Measurements from ENCODE around the gene TFCP2L1.

Gene TFCP2L1

GRCh38 chr2:121172456-121172855 is 112.5 kb downstream of the TFCP2L1 start:
- Histone ChIP-seq H3K4me1 (ENCODE audit: insufficient read depth, low read length) (no peaks in the 10 kb centered on the region), H3K9ac (ENCODE audit: low read depth, low read length) (no peak overlapping the region), H3K9me3 (ENCODE audit: control insufficient read depth, insufficient read depth, low read length) (no peaks in the 10 kb centered on the region), H3K36me3 (ENCODE audit: insufficient read depth, low read length) (no peaks in the 10 kb centered on the region)

GRCh38 chr2:121171625-121172119 is 113.3 kb downstream of the TFCP2L1 start:
- H3K9me3 ChIP-seq (ENCODE audit: control insufficient read depth, insufficient read depth, low read length) = no peaks in the 10 kb centered on the region
- H3K9ac ChIP-seq (ENCODE audit: low read depth, low read length) = no peak overlapping the region
- no peaks in the 10 kb centered on the region for H3K4me1 ChIP-seq (ENCODE audit: insufficient read depth, low read length)
- no peaks in the 10 kb centered on the region for H3K36me3 ChIP-seq (ENCODE audit: insufficient read depth, low read length)

DNA sequence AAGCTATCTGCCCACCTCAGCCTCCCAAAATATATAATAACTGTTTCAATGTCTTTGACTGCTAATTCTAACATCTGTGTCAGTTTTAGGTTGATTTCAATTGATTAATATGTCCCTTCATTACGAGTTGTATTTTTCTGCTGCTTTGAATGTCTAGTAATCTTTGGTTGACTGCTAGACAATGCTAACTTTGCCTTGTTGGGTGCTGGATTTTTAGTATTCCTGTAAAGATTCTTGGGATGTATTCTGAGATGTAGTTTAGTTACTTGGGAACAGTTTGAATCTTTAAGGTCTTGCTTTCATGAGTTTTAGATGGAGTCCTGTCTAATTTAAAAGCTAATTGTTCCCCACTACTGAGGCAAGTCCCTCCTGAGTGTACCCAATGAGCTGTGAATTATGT is 114.4 kb downstream of the TFCP2L1 start:
- H3K9me3 ChIP-seq (ENCODE audit: control insufficient read depth, insufficient read depth, low read length) = no peaks in the 10 kb centered on the region

DNA sequence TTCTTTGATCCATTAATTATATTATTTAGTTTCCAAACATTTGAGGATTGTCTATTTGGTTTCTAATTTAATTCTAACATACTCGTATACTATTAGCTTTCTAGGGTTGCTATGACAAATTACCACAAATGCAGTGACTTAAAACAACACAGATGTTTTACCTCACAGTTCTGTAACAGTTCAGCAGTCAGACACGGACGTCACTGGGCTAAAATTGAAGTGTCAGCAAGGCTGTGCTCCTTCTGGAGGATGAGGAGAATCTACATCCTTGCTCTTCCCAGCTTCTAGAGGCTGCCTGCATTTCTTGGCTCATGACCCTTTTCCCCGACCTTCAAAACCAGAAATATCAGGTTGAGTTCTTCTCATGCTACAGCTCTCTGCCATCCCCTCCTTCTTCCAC is 117.6 kb downstream of the TFCP2L1 start:
- H3K4me1 ChIP-seq (ENCODE audit: insufficient read depth, low read length) = no peaks in the 10 kb centered on the region
- no peak overlapping the region for H3K9ac ChIP-seq (ENCODE audit: low read depth, low read length)
- H3K9me3 ChIP-seq (ENCODE audit: control insufficient read depth, insufficient read depth, low read length) = no peaks in the 10 kb centered on the region; the same call in 1 of the 2 replicates
- H3K36me3 ChIP-seq (ENCODE audit: insufficient read depth, low read length) = no peaks in the 10 kb centered on the region

More for the DNA sequence above, 114.4 kb downstream of the TFCP2L1 start:
- H3K36me3 ChIP-seq (ENCODE audit: insufficient read depth, low read length) = no peaks in the 10 kb centered on the region
- H3K4me1 ChIP-seq (ENCODE audit: insufficient read depth, low read length) = no peaks in the 10 kb centered on the region
- no peak overlapping the region for H3K9ac ChIP-seq (ENCODE audit: low read depth, low read length)

All from ES-I3 (cell line).